Measurements from ENCODE around the gene CCT2.

The CCT2 gene

DNA sequence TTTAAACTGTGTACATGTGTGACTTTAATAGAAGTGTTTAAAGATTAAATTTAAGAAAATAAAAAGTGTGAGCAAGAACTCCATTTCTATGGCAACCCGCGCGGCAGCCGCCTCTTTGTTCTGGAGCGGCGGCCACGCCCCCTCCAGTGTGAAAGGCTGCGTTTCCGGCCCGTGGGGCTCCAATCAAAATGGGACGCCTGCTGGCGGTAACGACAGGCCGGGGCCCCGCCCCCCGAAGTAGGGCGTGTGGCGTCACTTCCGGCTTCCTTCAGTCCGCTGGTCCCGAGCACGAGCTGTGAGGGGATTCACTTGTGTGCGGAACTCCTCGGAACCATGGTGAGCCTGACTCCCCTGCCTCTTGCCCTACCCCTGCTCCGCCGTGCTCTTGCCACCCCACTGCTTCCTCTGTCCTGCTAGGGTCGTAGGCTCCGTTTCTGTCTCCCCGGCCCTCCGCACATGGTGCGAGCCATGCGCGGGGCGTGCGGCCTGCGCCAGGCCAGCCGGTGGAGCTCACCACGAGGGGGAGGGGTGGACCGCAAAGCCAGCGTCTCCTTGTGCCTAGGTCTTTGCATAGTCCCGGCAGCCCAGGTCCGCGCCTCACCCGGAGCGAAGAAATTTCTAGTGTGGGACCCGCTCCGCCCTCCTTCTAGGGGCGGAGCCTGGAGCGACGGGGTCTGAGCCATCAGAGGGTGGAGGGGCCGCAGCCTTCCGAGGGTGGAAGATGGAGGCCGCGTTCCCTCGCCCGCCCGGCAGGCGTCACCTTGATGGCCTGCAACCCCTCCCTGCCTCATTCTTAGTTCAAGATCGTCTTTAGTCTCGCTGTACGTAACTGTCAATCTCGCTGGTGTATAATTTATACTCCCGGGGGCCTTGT, at the start of gene CCT2:
CCT2 (plus strand) TSS at position 271 of the 874 bp plus-strand sequence; CDS start at position 334, 63 bp downstream.
- peak; percentile 98 for DNase-seq

DNA sequence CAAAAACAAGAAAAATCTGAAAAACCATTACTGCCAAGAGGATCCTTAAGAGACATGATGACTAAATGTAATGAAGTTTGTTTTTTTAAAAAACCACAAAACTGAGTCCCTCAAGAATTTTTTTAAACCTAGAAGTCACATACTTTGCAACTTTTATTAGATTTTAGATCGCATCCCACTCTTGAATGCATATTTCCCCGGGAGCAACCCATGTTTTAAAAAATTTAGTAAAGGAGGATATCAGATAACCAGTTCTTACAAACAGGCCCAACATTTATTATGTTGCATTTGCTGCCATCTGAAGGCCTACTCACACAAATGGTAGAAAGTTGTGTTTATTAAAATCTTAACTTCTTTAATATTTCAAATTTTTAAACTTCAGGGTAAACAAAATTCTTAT, 44.3 kb upstream of the CCT2 start:
- no peak for DNase-seq

More for the DNA sequence above, at the start of gene CCT2:
- TF ChIP-seq GATA1 (IDR thresholded peaks at IDR 0.05; ENCODE audit: low read depth, low read length) = no peak
- TF ChIP-seq POLR2A (IDR thresholded peaks at IDR 0.05; ENCODE audit: low read length) = peak; percentile 98

DNA sequence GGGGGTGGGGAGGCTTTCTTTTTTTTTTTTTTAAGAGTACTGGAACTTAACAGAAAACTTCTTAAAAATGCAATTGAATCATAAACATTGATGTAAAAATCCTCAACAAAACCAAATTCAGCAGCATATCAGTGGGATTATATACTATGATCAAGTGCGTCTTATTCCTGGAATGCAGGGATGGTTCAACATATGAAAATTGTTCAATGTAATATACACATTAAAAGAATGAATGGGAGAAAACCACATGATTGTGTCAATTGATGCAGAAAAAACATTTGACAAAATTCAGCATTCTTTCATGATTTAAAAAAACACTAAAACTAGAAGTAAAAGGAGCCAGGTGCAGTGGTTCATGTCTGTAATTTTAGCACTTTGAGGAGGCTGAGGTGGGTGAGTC, 41.2 kb upstream of the CCT2 start:
- no peak for DNase-seq

More for the DNA sequence above, 44.3 kb upstream of the CCT2 start:
- TF ChIP-seq POLR2A (IDR thresholded peaks at IDR 0.05; ENCODE audit: low read length) = no peak
- no peak for TF ChIP-seq GATA1 (IDR thresholded peaks at IDR 0.05; ENCODE audit: low read depth, low read length)

DNA sequence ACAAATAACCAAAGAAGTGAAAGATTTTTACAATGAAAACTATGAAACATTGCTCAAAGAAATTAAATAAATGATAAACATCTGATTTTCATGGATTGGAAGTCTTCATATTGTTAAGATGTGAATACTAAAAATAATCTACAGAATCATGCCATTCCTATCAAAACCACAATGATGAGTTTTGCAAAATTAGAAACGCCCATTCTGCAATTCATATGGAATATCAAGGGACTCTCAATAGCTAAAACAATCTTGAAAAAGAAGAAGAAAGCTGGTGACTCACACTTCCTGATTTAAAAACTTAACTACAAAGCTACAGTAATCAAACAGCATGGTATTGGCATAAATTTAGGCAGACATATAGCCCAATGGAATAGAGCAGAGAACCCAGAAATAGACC, 40.2 kb upstream of the CCT2 start:
- no peak for DNase-seq
- TF ChIP-seq POLR2A (IDR thresholded peaks at IDR 0.05; ENCODE audit: low read length) (no peak), GATA1 (IDR thresholded peaks at IDR 0.05; ENCODE audit: low read depth, low read length) (no peak)

More for the DNA sequence above, 41.2 kb upstream of the CCT2 start:
- no peak for TF ChIP-seq GATA1 (IDR thresholded peaks at IDR 0.05; ENCODE audit: low read depth, low read length)
- no peak for TF ChIP-seq POLR2A (IDR thresholded peaks at IDR 0.05; ENCODE audit: low read length)

DNA sequence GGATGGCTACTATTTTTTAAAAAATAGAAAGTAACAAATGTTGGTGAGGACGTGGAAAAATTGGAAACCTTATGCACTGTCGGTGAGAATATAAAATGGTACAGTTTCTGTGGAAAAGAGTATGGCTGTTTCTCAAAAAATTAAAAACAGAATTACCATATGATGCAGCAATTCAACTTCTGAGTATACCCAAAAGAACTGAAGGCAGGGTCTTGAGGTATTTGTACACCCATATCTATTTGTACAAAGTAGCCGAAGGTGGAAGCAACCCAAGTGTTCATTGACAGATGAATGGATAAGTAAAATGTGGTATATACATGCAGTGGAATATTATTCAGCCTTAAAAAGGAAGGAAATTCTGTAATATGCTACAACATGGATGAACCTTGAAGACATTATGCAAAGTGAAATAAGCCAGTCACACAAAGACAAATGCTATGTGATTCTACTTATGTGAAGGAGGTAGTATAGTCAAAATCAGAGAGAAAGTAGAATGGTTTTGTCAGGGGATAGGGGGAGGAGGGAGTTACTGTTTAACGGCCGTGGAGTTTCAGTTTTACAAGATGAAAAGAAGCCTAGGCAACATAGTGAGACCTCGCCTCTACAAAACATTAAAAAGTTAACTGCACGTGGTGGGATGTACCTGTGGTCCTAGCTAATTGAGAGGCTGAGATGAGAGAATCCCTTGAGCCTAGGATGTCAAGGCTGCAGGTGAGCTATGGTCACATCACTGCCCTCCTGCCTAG, 38.4 kb upstream of the CCT2 start:
- no peak for DNase-seq
- no peak for TF ChIP-seq POLR2A (IDR thresholded peaks at IDR 0.05; ENCODE audit: low read length)
- TF ChIP-seq GATA1 (IDR thresholded peaks at IDR 0.05; ENCODE audit: low read depth, low read length) = no peak

DNA sequence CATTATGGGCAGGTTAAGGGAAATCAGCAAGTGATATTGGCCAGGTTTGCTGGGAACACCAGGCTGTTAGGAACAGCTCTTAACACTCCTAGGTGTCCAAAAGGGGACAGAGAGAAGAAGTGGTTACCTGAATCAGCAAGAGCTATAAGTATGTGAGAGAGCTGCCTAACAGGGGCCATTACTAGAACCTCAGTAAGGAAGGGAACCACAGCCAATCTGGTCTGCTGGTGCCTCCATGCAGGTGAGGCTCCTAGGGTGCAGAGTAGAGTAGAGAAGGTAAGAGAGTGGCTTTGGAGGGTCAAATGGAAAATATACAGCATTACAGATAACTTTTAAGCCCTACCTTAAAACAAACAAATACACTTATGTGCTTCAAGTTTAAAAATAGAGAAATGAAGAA, 36.6 kb upstream of the CCT2 start:
- TF ChIP-seq POLR2A (IDR thresholded peaks at IDR 0.05; ENCODE audit: low read length) (no peak), GATA1 (IDR thresholded peaks at IDR 0.05; ENCODE audit: low read depth, low read length) (no peak)
- no peak for DNase-seq

DNA sequence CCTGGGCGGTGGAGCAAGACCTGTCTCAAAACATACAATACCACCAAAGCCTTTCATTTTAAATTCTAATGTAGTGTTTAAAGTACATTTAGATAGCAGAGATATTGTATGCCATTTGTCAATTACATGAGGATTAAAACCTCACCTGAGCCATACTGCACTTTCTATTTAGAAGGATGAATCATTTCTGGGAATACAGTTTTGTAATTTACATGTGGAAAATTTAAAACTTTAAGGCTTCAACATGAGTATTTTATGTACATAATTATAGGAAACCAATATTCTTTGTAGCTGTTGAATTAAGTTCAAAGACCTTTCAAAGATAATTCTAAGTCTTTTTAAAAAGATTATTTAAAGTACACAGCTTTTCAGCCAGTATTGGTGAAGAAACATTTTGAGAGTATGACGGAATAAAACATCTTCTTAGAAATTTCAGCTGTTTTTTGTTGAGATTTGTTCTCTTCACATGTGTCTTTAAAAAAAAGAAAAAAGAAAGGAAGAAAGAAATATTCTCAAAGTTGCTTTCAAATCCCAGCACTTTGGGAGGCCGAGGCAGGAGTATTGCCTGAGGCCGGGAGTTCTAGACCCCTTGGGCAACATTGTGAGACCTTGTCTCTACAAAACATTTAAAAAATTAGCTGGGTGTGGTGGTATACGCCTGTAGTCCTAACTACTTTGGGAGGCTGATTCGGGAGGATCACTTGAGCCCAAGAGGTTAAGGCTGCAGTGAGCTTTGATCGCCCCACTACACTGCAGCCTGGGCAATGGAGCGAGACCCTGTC, 34.5 kb upstream of the CCT2 start:
- no peak for TF ChIP-seq GATA1 (IDR thresholded peaks at IDR 0.05; ENCODE audit: low read depth, low read length)
- no peak for TF ChIP-seq POLR2A (IDR thresholded peaks at IDR 0.05; ENCODE audit: low read length)
- no peak for DNase-seq

DNA sequence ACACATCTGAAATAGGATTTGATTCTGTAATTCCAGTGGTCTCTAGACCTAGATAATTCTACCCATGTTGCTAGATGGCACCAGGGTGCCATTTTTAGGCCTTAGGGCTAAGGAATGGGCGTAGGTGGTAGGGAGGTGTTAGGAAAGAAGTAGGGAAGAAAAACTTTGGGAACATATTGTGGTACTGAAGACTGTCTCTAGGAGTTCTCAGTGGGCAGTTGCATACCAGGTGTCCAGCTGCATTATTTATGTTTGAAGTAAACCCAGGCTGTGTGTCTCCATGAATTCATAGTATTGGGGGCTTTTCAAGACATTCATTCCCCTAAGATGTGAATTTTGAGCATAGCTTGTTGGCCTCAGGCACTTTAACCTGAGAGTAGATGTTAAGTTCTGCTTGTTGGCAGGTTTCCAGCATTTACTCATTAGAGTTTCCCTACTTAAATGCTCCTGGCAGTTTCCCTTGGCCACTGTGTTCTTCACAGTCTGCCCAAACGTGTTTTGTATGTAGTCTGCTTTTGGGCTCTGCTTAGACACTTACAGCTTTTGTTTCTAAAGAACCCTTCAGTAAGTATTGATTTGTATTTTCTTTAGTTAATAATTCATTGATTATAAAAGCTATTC, 31.5 kb upstream of the CCT2 start:
- TF ChIP-seq POLR2A (IDR thresholded peaks at IDR 0.05; ENCODE audit: low read length) (no peak), GATA1 (IDR thresholded peaks at IDR 0.05; ENCODE audit: low read depth, low read length) (no peak)
- peak in 1 of 2 experiments; percentile 18 for DNase-seq

DNA sequence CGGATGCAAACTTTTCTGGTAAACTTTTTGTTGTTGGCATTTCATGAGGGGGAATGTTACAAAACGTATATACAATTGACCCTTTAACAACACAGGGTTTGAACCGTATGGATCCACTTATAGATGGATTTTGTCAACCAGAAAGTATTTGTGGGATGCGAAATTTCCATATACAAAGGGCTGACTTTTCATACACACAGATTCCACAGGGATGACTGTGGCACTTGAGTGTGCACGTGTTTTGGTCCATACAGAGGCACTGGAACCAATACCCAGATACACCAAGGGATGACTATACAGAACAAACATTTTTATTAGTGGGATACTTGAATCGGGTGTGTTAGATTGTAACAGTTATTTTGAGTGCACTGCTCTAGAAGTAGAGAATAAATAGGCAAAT, 29.8 kb upstream of the CCT2 start:
- DNase-seq = no peak
- no peak for TF ChIP-seq GATA1 (IDR thresholded peaks at IDR 0.05; ENCODE audit: low read depth, low read length)
- no peak for TF ChIP-seq POLR2A (IDR thresholded peaks at IDR 0.05; ENCODE audit: low read length)

DNA sequence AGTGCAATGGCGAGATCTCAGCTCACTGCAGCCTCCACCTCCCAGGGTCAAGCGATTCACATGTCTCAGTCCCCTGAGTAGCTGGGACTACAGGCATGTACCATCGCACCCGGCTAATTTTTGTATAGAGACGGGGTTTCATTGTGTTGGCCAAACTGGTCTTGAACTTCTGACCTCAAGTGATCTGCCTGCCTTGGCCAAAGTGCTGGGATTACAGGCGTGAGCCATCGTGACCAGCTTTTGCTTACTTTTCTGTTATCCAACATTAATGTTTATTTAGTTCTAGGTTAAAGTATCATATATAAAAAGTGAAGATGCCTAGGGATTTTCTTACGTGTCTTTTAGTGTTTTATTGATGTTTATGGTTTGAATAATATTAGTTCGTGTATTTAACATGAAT, 28.9 kb upstream of the CCT2 start:
- TF ChIP-seq POLR2A (IDR thresholded peaks at IDR 0.05; ENCODE audit: low read length) (no peak), GATA1 (IDR thresholded peaks at IDR 0.05; ENCODE audit: low read depth, low read length) (no peak)
- DNase-seq = no peak

DNA sequence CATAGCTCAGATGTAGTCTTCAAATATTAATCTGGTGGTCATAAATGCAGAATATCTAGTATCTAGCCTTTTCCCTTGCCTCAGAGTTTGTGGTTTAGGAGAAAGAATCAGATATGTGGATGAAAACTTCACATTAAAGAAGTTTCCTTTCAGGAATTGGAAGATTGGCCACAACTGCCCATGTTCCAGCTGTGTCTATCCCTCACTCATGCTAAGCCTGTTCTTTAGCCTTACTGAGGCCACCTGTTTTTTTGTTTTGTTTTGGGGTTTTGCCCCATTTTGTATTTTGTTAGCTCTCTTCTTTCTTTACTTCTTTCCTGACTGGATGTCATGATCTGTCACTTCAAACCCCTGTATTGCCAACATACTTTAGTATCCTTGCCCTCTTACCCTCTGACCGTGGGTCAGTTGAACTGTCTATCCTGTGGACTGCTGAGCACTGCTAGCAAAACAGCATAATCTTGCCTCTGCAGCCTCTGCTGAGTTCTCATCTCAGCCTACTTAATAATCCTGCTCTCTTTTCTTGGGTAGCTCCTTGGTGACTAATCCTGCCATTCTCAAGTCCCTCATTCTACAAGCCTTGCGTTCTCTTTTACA, 22.0 kb upstream of the CCT2 start:
- DNase-seq = no peak
- no peak for TF ChIP-seq GATA1 (IDR thresholded peaks at IDR 0.05; ENCODE audit: low read depth, low read length)
- TF ChIP-seq POLR2A (IDR thresholded peaks at IDR 0.05; ENCODE audit: low read length) = no peak

DNA sequence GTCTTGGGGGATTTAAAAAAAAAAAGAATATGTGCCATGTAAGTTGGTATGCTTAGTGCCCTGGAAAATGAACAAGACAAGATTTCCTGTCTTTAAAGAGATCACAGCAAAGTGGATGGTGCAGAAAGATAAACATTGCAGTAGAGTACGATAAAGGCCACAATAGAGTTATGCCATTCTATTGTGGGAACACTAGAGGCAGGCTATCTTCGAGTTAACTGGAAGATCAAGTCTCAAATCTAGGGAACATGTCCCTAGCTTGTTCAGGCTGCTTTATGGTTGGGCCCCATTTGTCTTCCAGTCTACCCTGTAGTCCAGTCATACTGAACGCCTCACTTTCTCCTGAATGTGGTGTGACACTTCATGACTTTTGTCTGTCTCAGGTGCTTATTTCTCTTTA, 18.7 kb upstream of the CCT2 start:
- DNase-seq = peak; percentile 12 to 38
- TF ChIP-seq GATA1 (IDR thresholded peaks at IDR 0.05; ENCODE audit: low read depth, low read length) (no peak), POLR2A (IDR thresholded peaks at IDR 0.05; ENCODE audit: low read length) (no peak)

DNA sequence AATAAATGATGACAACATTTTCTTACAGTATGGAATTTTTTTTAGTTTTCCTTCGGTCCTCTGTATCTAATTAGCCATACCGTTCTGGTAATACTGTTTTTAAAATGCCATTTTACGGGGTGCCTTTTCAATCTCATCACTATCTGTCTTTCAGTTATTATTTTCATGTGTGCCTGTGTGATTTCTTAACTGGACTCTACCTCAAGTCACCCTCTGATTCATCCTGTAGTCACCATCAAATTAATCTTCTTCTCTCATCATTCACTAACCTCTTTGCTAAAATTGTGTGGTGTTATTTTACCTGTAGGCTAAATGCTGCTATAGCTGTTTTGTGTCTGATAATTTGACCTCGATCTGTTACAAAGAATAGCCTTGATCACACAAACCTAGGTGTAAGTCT, 16.0 kb upstream of the CCT2 start:
- DNase-seq = no peak
- no peak for TF ChIP-seq GATA1 (IDR thresholded peaks at IDR 0.05; ENCODE audit: low read depth, low read length)
- TF ChIP-seq POLR2A (IDR thresholded peaks at IDR 0.05; ENCODE audit: low read length) = no peak

Data from erythroblast (primary cell).